ENCODE results near the gene SFXN2. TPM values are rescaled to one million over a fixed set of nuclear protein-coding genes. Genes with fewer than 3 reads are reported as not detected.

The SFXN2 gene
- total RNA-seq, 2 experiments from 2014 or later = 38.1 to 45.1 TPM

- TF ChIP-seq CTCF (conservative IDR thresholded peaks at IDR 0.05; ENCODE audit: low read length) (no peak), EZH2phosphoT487 (IDR thresholded peaks at IDR 0.05; ENCODE audit: borderline replicate concordance, low read depth, low read length) (no peak)
- Histone ChIP-seq H3K27ac (ENCODE audit: low read depth, low read length, poor library complexity, severe bottlenecking) (no peak overlapping the region), H4K20me1 (ENCODE audit: insufficient read depth, low read length) (no peaks in the 10 kb centered on the region), H3K9me2 (ENCODE audit: insufficient read depth, low read length) (no peaks in the 10 kb centered on the region), H3K4me3 (ENCODE audit: low read depth, low read length, poor library complexity, severe bottlenecking) (no peak overlapping the region), H3K79me2 (ENCODE audit: insufficient read depth, low read depth, low read length) (peaks cover 4% of the 10 kb centered on the region; the same call in 1 of the 2 replicates), H3K9me3 (ENCODE audit: low read length) (no peaks in the 10 kb centered on the region), H3K4me1 (ENCODE audit: insufficient read depth, low read length, poor library complexity, severe bottlenecking) (peaks cover 2% of the 10 kb centered on the region), H2AFZ (ENCODE audit: low read length) (no peak overlapping the region), H3K4me2 (ENCODE audit: low read length) (no peak overlapping the region), H3K36me3 (ENCODE audit: insufficient read depth, low read length) (no peaks in the 10 kb centered on the region)
- ChIA-PET POLR2A (interaction anchor here (0.5 to 2.0 kb wide), 5 partner anchors 8 to 63 kb away, joined by 3 to 4 read pairs (median 3); partner anchors contain the start of gene WBP1L), CTCF (ENCODE audit: unreplicated experiment) (no interaction called here)
- intact Hi-C loops (cut with micrococcal nuclease; ENCODE audit: unreplicated experiment) = loop anchor here (2.0 to 5.0 kb wide), 2 partner anchors 75 to 148 kb away; no protein-coding TSS in a partner anchor
- no TSS peak for BruUV-seq (replicated peaks)
- DNase-seq (ENCODE audit: low spot score) = no peak
Measured at GRCh38 chr10:102752266-102752930, 38.0 kb downstream of the SFXN2 start.

DNA sequence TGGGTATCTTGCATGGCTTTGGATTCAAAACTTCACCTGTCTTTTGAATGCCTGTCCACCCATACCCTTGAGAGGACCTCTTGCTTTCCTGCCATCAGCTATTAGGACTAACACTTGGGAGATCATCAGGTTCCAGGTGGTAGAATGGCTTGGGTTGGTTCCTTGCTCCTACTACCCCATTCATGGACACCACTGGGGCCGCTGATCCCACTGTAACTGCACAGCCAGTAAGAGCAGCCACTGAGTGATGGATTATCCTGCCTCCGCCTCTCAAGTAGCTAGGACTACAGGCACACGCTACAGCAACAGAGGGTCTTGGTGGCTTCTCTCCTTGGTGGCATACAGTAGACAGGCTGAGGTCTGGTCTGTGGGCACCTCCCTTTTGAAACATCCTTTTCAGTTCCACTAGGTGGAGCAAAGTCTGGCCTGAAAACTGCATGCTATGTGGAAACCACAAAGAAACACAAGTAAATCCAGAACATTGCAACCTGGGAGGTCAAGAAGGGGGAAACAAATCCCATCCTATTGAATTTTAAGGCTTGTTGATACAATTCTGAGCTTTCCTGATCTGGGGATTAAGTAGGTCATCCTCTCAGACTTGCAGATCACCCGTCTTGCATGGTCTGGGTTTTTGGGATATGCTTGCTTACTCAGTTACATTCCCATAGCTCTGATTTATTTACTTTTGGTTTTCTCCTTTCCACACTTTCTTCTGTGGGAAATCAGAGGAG is 38.7 kb downstream of the SFXN2 start:
- H3K4me3 ChIP-seq (ENCODE audit: low read depth, low read length, poor library complexity, severe bottlenecking) = no peak overlapping the region
- CTCF ChIA-PET (ENCODE audit: unreplicated experiment) = no interaction called here
- H3K4me1 ChIP-seq (ENCODE audit: insufficient read depth, low read length, poor library complexity, severe bottlenecking) = peaks cover 4% of the 10 kb centered on the region
- DNase-seq (ENCODE audit: low spot score) = peak; percentile 56
- H3K36me3 ChIP-seq (ENCODE audit: insufficient read depth, low read length) = no peaks in the 10 kb centered on the region
- TF ChIP-seq CTCF (conservative IDR thresholded peaks at IDR 0.05; ENCODE audit: low read length) (peak; percentile 83), EZH2phosphoT487 (IDR thresholded peaks at IDR 0.05; ENCODE audit: borderline replicate concordance, low read depth, low read length) (no peak)
- no peak overlapping the region for H3K27ac ChIP-seq (ENCODE audit: low read depth, low read length, poor library complexity, severe bottlenecking)
- no peaks in the 10 kb centered on the region for H4K20me1 ChIP-seq (ENCODE audit: insufficient read depth, low read length)
- no peaks in the 10 kb centered on the region for H3K9me2 ChIP-seq (ENCODE audit: insufficient read depth, low read length)
- H2AFZ ChIP-seq (ENCODE audit: low read length) = no peak overlapping the region
- intact Hi-C loops (cut with micrococcal nuclease; ENCODE audit: unreplicated experiment) = loop anchor here (2.0 to 5.0 kb wide), 2 partner anchors 74 to 148 kb away; no protein-coding TSS in a partner anchor
- peaks cover 4% of the 10 kb centered on the region; the same call in 1 of the 2 replicates for H3K79me2 ChIP-seq (ENCODE audit: insufficient read depth, low read depth, low read length)
- no peaks in the 10 kb centered on the region for H3K9me3 ChIP-seq (ENCODE audit: low read length)
- H3K4me2 ChIP-seq (ENCODE audit: low read length) = no peak overlapping the region
- POLR2A ChIA-PET = interaction anchor here (0.5 to 2.0 kb wide), 7 partner anchors 8 to 63 kb away, joined by 3 to 5 read pairs (median 3); partner anchors contain the start of gene WBP1L
- no TSS peak for BruUV-seq (replicated peaks)
